IMR-90 (cell line): ENCODE data around the gene AK2. TPM values are rescaled to one million over a fixed set of nuclear protein-coding genes. Genes with fewer than 3 reads are reported as not detected.

Source experiments
- ATAC-seq: fragments of 200-7000 bp; cut with Tn5 transposase; 2 replicates; pipeline ENCODE4 v1.9.1; 2020; ENCODE audit warnings: low read depth, mild to moderate bottlenecking, moderate library complexity
- BruUV-seq: library from RNA; stranded (reverse); fragments of 400-500 nt; replicated peaks from 2 replicates; lab custom pipeline; 2021; lab: Mats Ljungman, UMichigan
- CTCF ChIA-PET: fragments of 300-600 bp; formaldehyde crosslinking; extraction: SDS; loops from one replicate; lab custom pipeline; 2021; ENCODE audit warnings: antibody characterized with exemption; lab: Yijun Ruan, JAX
- POLR2A ChIA-PET: fragments of 300-600 bp; sonication (Branson Sonifier 250); formaldehyde crosslinking; loops from one replicate; lab custom pipeline; 2022; ENCODE audit warnings: antibody characterized with exemption; ENCODE audit not compliant: unreplicated experiment; lab: Charles Lee
- DNase-seq: peaks from one replicate; pipeline ENCODE4 v3.0.0; 2013
- H2AFZ ChIP-seq: replicated peaks from 2 replicates; pipeline ENCODE3; 2013; ENCODE audit warnings: low read length, mild to moderate bottlenecking; ENCODE audit not compliant: poor library complexity
- H2AK5ac ChIP-seq: 2 replicates; pipeline ENCODE4 v1.6.1; 2013; ENCODE audit warnings: low read depth, low read length, inconsistent platforms
- H2AK9ac ChIP-seq: replicated peaks from 2 replicates; pipeline ENCODE3; 2013; ENCODE audit warnings: mild to moderate bottlenecking, low read depth, low read length, moderate library complexity; ENCODE audit not compliant: poor library complexity
- H2BK120ac ChIP-seq: 2 replicates; pipeline ENCODE4 v1.6.1; 2013; ENCODE audit warnings: low read depth, low read length, inconsistent platforms
- H2BK15ac ChIP-seq: 3 replicates; pipeline ENCODE4 v1.6.1; 2013; ENCODE audit warnings: low read depth, low read length, inconsistent platforms
- H2BK20ac ChIP-seq: 2 replicates; pipeline ENCODE4 v1.6.1; 2013; ENCODE audit warnings: low read depth, mild to moderate bottlenecking, inconsistent platforms, low read length, moderate library complexity
- H2BK5ac ChIP-seq: 2 replicates; pipeline ENCODE4 v1.6.1; 2013; ENCODE audit warnings: mild to moderate bottlenecking, low read depth, low read length, inconsistent platforms; ENCODE audit not compliant: poor library complexity, severe bottlenecking
- H3K14ac ChIP-seq: replicated peaks from 2 replicates; pipeline ENCODE4 v1.6.1; 2013; ENCODE audit warnings: low read depth, low read length, inconsistent platforms
- H3K18ac ChIP-seq: 2 replicates; pipeline ENCODE4 v1.6.1; 2013; ENCODE audit warnings: low read depth, low read length, control low read depth
- H3K23ac ChIP-seq: 2 replicates; pipeline ENCODE4 v1.6.1; 2013; ENCODE audit warnings: low read depth, low read length, inconsistent platforms
- H3K27ac ChIP-seq: 2 replicates; pipeline ENCODE4 v1.5.1; 2013; ENCODE audit warnings: mild to moderate bottlenecking, control low read depth, low read length; ENCODE audit not compliant: insufficient read depth
- H3K27me3 ChIP-seq: 2 replicates; pipeline ENCODE4 v1.6.1; 2013; ENCODE audit warnings: low read length; ENCODE audit not compliant: control insufficient read depth, insufficient read depth
- H3K36me3 ChIP-seq: 2 replicates; pipeline ENCODE4 v1.6.1; 2013; ENCODE audit warnings: low read length, mixed read lengths; ENCODE audit not compliant: control insufficient read depth, insufficient read depth
- H3K4ac ChIP-seq: 2 replicates; pipeline ENCODE4 v1.6.1; 2013; ENCODE audit warnings: low read depth, low read length, inconsistent platforms
- H3K4me1 ChIP-seq: 2 replicates; pipeline ENCODE4 v1.6.1; 2013; ENCODE audit warnings: low read length, mixed read lengths; ENCODE audit not compliant: control insufficient read depth, insufficient read depth
- H3K4me2 ChIP-seq: 2 replicates; pipeline ENCODE4 v1.6.1; 2013; ENCODE audit warnings: low read depth, mild to moderate bottlenecking, control low read depth, low read length, moderate library complexity
- H3K4me3 ChIP-seq: 2 replicates; pipeline ENCODE4 v1.5.1; 2013; ENCODE audit warnings: low read depth, mild to moderate bottlenecking, control low read depth, low read length, moderate library complexity; ENCODE audit not compliant: insufficient read depth
- H3K56ac ChIP-seq: 2 replicates; pipeline ENCODE4 v1.6.1; 2013; ENCODE audit warnings: low read length, inconsistent platforms; ENCODE audit not compliant: insufficient read depth; ENCODE audit errors: extremely low read depth
- H3K79me1 ChIP-seq, 2 experiments: 2 replicates each; pipeline ENCODE4 v1.6.1; 2013; ENCODE audit warnings: low read length in 2 of 2, inconsistent platforms in 1 of 2, low read depth in 1 of 2
- H3K9ac ChIP-seq: 2 replicates; pipeline ENCODE4 v1.6.1; 2013; ENCODE audit warnings: low read depth, low read length, control low read depth
- H3K9me1 ChIP-seq: 2 replicates; pipeline ENCODE4 v1.6.1; 2013; ENCODE audit warnings: low read length, inconsistent platforms; ENCODE audit not compliant: insufficient read depth
- H3K9me3 ChIP-seq: 2 replicates; pipeline ENCODE4 v1.6.1; 2013; ENCODE audit warnings: low read length; ENCODE audit not compliant: control insufficient read depth, insufficient read depth
- H4K20me1 ChIP-seq: 2 replicates; pipeline ENCODE4 v1.6.1; 2013; ENCODE audit warnings: low read length, inconsistent platforms; ENCODE audit not compliant: insufficient read depth
- H4K5ac ChIP-seq: 2 replicates; pipeline ENCODE4 v1.6.1; 2013; ENCODE audit warnings: mild to moderate bottlenecking, low read depth, low read length, control low read depth
- H4K8ac ChIP-seq, 2 experiments: 2 replicates each; pipeline ENCODE4 v1.6.1; 2013; ENCODE audit warnings: low read depth in 2 of 2, low read length in 2 of 2, control low read depth in 1 of 2, inconsistent platforms in 1 of 2
- H4K91ac ChIP-seq: 2 replicates; pipeline ENCODE4 v1.6.1; 2013; ENCODE audit warnings: low read depth, low read length, inconsistent platforms; ENCODE audit not compliant: insufficient read depth
- CEBPB ChIP-seq: IDR thresholded peaks from 2 replicates; pipeline ENCODE4 v1.6.1; 2012; ENCODE audit warnings: low read depth, low read length, improper control_type of control experiment
- CHD1 ChIP-seq: IDR thresholded peaks from 2 replicates; pipeline ENCODE4 v1.6.1; 2012; ENCODE audit warnings: low read depth, low read length, improper control_type of control experiment
- CTCF ChIP-seq: conservative IDR thresholded peaks from 2 replicates; pipeline ENCODE4 v1.5.1; 2012; ENCODE audit warnings: mild to moderate bottlenecking, low read depth, low read length, improper control_type of control experiment
- ELK1 ChIP-seq: fragments of 150-350 bp; IDR thresholded peaks from 2 replicates; pipeline ENCODE4 v1.6.1; 2016; ENCODE audit warnings: low read depth, mild to moderate bottlenecking, low read length, moderate library complexity, borderline replicate concordance
- NFE2L2 ChIP-seq: fragments of 150-350 bp; IDR thresholded peaks from 2 replicates; pipeline ENCODE4 v1.6.1; 2016; ENCODE audit warnings: low read depth, mild to moderate bottlenecking, low read length
- POLR2A ChIP-seq: IDR thresholded peaks from 2 replicates; pipeline ENCODE4 v1.6.1; 2012; ENCODE audit warnings: mild to moderate bottlenecking, low read depth, low read length
- USF2 ChIP-seq: fragments of 150-350 bp; IDR thresholded peaks from 2 replicates; pipeline ENCODE4 v1.6.1; 2017; ENCODE audit warnings: mild to moderate bottlenecking, antibody characterized with exemption, low read length, low read depth
- WGBS, 2 experiments: methylation state at CpG; one replicate each; pipeline versions ENCODE4 v1.1.5 to v1.1.7; 2013; ENCODE audit warnings: missing lambda C conversion rate in 2 of 2; ENCODE audit not compliant: insufficient read length in 1 of 2; ENCODE audit errors: extremely low coverage in 2 of 2; 5-methylcytosine and 5-hydroxymethylcytosine counted together
- dilution Hi-C: fragments of 300-500 bp; cut with HindIII; formaldehyde crosslinking; loops from one replicate; pipeline ENCODE4 v1.14.3; 2018; ENCODE audit warnings: low sequenced_read_pairs; ENCODE audit not compliant: unreplicated experiment
- in situ Hi-C: fragments of 300-500 bp; cut with MboI; formaldehyde crosslinking; loops from 3 replicates; pipeline ENCODE4 v1.14.3; 2019; ENCODE audit warnings: low sequenced_read_pairs, inconsistent platforms, mixed read lengths
- intact Hi-C: fragments of 100-400 bp; cut with micrococcal nuclease; formaldehyde crosslinking; loops from 2 replicates; pipeline ENCODE4 v1.10.0; 2022
- polyA plus RNA-seq, 3 experiments: library from polyadenylated mRNA; depleted of rRNA; stranded (reverse); fragments of >200 nt; gene quantifications; 2 replicates each; pipeline ENCODE4 v1.2.3, GENCODE V29; 2012; ENCODE audit warnings: low replicate concordance in 1 of 3
- total RNA-seq: library from RNA; depleted of rRNA; stranded (reverse); fragments of >200 nt; gene quantifications from 2 replicates; pipeline ENCODE4 v1.2.3, GENCODE V29; 2012

Gene AK2
- total and polyA plus RNA-seq, 2 of the 4 experiments (the other 2 are of a cell fraction): 118 to 203 TPM

- no peak overlapping the region for H3K18ac ChIP-seq
- no peak overlapping the region for H2BK120ac ChIP-seq
- no peak overlapping the region for H2BK20ac ChIP-seq
- no peak overlapping the region for H4K91ac ChIP-seq
- no peak overlapping the region for H2AK9ac ChIP-seq
- no peak overlapping the region for H3K4ac ChIP-seq
- H3K4me2 ChIP-seq: peak overlapping the region; percentile 2; the same call in 1 of the 2 replicates
- peaks cover 14% of the 10 kb centered on the region; the same call in 1 of the 2 replicates for H3K9me1 ChIP-seq
- H3K23ac ChIP-seq: no peak overlapping the region
- CTCF ChIA-PET: no interaction called here
- H2BK5ac ChIP-seq: no peak overlapping the region
- peaks cover 10% of the 10 kb centered on the region for H3K36me3 ChIP-seq
- no TSS peak for BruUV-seq
- no peak overlapping the region for H4K8ac ChIP-seq
- no peak overlapping the region for H3K56ac ChIP-seq
- no peak overlapping the region for H2AFZ ChIP-seq
- TF ChIP-seq USF2: no peak
- peak; percentile 42; the same call in 1 of the 2 replicates for TF ChIP-seq CEBPB
- no peak for TF ChIP-seq CTCF
- no peak for TF ChIP-seq POLR2A
- TF ChIP-seq CHD1: no peak
- no peak for TF ChIP-seq ELK1
- TF ChIP-seq NFE2L2: no peak
- ATAC-seq (no peak), DNase-seq (peak; percentile 55)
- H3K4me1 ChIP-seq: peaks cover 5% of the 10 kb centered on the region; the same call in 1 of the 2 replicates
- POLR2A ChIA-PET: no interaction called here
- intact Hi-C loops: no loop called here
- no peak overlapping the region for H3K14ac ChIP-seq
- H2BK15ac ChIP-seq: no peak overlapping the region
- H3K27ac ChIP-seq: no peak overlapping the region
- in situ Hi-C loops: no loop called here
- dilution Hi-C loops: no loop called here
- H3K9me3 ChIP-seq: no peaks in the 10 kb centered on the region
- no peak overlapping the region for H4K5ac ChIP-seq
- H3K9ac ChIP-seq: no peak overlapping the region
- H3K27me3 ChIP-seq: no peaks in the 10 kb centered on the region
- peaks cover 47 to 85% of the 10 kb centered on the region in 2 experiments for H3K79me1 ChIP-seq
- H2AK5ac ChIP-seq: no peak overlapping the region
- H3K4me3 ChIP-seq: no peak overlapping the region
- no CpG with 5 or more reads among the region's 6 CpGs for WGBS, 2 experiments
- H4K20me1 ChIP-seq: peaks cover 44% of the 10 kb centered on the region
Observed at GRCh38 chr1:33032126-33032869, 4.4 kb downstream of the AK2 start.
